Fibroblast of skin of right biceps (primary cell): ENCODE results near the gene ZNF705A.
"Not testable (repeated sequence)": the region's sequence is repeated elsewhere in the genome, so short reads cannot be mapped to it uniquely, and the experiment has no call there.

Experiments used
- DNase-seq: peaks from one replicate; pipeline ENCODE4 v3.0.0-alpha.2; 2013

ZNF705A gene

DNA sequence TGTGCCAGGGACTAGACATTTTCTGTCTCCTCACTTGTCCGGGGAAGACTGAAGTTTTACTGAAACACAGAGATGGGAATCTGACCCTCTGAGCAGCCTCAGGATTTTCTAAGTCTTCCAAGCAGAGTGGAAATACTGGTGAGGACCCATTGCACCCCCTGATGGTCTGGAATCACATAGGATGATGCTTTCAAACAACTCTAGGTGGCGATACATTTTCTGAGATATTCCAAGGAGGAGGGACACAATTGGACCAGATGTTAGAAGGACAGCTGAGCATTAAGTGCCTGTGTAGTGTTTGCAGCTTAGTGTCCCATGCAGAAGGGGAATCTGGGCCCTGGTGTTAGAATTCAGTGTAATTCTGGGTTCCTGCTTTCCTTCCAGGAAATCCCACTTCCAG is 31.3 kb downstream of the ZNF705A start:
- DNase-seq = not testable (repeated sequence)

DNA sequence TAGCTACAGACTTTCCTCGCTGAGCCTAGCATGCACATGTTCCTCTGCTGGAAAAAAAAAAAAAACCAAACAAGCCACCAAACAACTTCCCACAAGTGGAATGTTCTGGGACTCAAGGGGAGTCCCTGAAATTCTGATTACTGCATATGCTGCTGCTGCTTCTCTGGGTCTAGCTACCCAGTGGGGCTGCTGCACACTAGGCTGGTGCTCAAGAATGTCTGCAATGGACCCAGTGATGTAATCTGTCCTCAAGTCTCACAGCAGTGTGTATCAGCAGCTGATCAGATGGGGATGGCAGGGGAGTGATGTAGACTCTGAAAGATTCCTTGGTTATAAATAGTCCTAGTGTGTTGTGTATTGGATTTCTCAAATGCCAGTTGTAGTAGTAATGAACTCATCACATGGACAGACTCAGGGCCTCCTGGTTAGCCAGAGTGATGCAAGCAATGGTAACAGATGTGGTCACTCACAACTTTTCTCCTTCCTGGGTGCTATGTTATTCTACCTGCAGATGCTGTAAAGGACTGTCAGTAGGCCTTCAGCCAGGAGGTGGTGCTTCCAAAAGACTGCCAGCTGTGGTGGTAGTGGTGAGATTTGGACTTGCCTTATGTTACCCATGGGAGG is 41.0 kb downstream of the ZNF705A start:
- DNase-seq = peak; percentile 88

DNA sequence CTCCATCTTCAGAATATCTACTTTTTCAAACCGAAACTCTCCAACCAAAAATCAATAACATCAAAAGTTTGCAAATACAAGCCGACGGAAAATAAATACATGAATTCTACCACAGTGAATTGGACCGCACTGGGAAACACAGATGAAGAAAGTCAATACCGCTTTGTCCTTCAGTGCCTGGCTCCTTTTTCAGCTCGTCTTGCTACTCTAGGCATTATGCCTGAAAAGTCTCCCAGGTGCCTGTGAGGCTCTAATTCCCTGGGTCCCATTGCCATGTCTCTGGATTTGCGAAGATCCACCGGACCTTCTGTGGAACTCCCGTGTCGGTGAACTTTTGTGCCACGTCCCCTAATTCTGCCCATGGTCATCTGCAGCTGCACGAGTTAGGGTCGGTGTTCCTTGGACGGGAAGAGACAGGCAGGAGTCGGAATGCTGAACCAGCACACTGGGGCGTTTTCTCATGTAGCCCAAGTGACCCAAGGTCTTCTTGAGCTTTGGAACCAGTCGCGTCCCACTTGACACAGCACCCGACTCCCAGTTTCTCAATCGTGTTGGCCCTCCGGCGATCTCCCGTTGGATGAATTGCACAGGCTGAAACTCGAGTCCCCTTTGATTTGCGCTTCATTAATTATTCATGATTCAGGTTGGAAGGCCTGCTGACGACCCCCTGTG is 62.0 kb downstream of the ZNF705A start:
- not testable (repeated sequence) for DNase-seq

DNA sequence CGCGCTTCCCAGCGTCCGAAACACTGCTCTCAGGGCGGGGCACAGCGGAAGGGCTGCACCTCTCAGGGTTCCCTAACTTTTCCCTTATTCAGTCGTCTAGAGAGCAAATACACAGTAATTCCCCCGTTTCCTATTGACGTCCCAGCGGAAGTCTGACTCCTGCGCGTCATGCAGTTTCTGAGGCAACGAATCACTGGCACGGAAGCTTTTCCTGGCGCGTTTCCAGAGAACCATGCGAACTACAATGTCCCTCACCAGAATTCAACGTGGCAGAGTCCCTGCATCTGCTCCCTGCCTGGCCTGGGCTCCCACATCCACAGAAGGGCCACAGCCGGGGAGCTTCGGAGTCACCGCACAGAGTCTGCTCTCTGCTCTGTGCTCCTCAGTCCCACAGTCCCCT is 64.6 kb downstream of the ZNF705A start:
- peak; percentile 2 for DNase-seq

DNA sequence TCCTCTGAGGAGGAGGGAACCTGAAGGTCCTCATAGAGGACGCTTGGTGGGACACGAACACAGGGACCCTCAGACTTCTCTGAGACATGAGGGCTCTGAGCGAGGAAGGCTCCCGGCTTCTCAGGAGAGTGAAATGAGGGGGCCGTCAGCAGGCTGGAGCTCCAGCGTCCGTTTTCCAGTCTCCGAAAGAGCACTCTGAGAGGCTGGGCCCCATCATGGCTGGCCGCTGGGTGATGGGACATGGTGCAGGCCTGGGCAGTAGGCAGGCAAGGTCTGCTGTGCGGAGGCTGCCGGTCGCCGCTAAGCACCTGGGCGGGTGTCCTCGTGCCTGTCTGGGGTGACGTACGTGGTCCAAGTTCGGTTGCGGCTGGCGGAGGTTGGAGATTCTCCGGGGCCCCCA is 65.0 kb downstream of the ZNF705A start:
- DNase-seq = not testable (repeated sequence)

DNA sequence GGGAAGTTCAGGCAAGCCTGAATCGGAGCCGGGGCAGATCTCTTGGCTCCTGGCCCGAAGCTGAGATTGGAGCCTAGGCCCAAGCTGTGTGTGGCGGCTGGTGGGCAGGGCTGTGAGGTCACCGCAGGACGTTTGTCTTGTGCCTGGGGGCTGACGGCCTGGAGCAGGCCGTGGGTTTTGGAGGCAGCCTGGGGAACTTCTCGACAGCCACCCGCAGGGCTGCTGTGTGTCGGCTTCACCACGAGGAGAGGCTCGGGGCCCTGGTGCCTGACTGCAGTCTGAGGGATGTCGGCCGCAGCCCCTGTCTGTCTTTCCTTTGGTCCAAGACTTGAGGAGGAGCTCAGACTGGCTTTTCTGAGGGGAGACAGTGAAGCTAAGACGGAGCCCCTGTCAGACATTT is 65.5 kb downstream of the ZNF705A start:
- DNase-seq = not testable (repeated sequence)

DNA sequence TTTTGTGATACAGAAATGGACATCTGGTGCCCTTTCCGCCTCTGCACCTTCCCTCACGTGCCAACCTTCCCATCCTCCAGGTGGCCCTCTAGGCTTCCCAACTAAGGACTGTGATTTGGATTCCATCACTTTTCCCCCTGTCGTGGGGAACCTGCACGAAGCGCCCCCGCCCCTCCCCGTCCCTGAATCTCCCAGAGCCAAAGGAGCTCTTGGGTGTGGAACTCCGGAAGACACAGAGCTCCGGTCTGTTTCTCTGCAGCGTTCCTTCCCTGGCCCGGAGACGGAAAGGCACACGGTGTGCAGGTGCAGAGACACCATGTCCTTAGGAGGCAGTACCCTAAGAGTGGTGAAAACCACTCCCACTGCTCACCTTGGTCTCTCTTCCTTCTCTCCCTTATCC is 66.8 kb downstream of the ZNF705A start:
- not testable (repeated sequence) for DNase-seq

DNA sequence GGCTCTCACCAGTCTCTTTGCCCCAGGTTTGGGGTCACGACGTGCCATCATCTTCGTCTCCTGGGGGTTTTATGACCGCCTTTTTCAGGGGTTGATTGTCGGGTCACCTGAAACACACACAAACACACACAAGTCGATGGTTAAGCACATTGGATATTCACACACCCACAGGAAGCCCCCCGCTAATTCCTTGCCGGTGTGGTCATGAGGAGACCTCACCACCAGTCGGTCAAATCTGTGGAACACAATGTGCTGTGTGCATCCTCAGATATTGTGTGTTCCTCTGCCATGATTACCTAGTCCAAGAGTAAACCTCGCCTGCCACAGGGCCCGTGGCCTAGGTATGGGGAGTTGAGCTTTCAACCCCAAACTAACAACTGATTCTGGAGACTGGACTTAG is 68.0 kb downstream of the ZNF705A start:
- DNase-seq = not testable (repeated sequence)

DNA sequence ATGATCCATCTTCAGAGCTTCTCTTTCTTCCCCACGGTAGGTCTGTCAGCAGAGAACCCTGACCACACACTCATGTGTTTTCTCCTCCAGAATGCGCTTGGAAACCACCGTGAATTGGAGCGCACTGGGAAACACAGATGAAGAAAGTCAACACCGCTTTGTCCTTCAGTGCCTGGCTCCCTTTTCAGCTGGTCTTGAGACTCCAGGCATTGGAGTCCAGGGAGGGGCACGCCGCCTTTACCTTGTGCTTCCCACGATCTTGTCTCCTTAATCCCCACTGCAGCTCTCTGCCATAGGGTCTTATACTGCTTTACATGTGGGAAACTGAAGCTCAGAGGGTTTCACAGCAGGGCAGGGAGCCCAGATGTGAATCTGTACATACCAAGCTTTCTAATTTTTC is 69.5 kb downstream of the ZNF705A start:
- no peak for DNase-seq

DNA sequence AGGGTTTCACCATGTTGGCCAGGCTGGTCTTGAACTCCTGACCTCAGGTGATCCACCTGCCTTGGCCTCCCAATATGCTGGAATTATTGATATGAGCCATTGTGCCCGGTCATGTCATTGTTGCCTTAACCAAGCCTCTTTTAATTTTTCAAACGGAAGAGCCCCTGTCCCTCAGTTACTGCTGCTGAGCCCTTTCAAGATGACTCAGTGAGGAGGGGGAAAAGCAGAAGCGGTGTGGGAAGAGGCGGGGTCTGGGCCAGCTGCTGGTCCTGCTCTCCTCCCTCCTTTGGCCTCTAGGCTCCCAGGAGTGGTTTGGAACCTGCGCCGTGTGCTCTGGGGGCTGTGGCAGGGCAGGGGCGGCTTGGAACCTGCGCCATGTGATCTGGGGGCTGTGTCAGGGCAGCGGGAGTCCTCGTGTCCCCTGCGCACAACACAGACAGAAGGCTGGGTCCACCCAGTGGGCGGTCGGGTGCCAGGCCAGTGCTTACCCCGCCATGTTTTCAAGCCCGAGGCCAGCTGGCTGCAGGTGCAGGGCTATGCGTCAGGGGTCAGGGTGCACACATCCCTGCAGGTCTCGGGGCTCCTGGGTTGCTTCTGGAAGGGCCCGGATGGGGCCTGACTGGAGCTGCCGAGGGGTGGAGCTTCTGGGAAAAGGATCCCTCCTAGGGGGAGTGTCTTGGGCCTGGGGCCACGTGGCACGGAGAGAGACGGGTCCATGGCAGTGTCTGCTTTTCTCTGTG is 70.3 kb downstream of the ZNF705A start, which contains the start of gene FAM90A1:
TSS of gene FAM90A1 (minus strand) at position 627 of the 740 bp plus-strand sequence. CDS start 2,786 bp downstream, outside the sequence.
- DNase-seq = peak; percentile 39

DNA sequence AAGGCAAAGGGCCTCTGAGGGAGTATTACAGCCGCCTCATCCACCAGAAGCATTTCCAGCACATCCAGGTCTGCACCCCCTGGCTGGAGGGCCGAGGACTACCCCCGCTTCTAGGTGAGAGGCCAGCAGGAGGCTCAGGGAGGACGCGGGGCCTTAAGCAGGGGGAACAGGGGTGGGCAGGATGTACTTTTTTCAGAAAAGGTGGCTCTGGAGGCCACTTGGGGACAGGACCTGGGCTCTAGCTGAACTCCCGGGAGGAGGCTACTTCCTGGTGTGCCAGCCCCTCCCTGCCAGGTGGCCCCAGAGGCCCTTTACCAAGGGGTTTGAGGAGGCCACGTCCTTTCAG is 70.9 kb downstream of the ZNF705A start:
- DNase-seq = not testable (repeated sequence)

DNA sequence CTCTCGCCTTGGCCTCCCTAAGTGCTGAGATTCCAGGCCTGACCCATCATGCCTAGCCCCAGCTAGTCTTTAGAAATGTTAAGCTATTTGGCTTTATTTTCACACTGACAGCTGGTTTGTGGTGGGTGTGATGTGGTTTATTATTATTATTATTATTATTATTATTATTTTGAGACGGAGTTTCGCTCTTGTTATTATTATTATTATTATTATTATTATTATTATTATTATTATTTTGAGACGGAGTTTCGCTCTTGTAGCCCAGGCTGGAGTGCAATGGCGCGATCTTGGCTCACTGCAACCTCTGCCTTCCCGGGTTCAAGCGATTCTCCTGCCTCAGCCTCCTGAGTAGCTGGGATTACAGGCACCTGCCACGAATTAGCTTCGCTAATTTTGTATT is 71.8 kb downstream of the ZNF705A start:
- DNase-seq = not testable (repeated sequence)

DNA sequence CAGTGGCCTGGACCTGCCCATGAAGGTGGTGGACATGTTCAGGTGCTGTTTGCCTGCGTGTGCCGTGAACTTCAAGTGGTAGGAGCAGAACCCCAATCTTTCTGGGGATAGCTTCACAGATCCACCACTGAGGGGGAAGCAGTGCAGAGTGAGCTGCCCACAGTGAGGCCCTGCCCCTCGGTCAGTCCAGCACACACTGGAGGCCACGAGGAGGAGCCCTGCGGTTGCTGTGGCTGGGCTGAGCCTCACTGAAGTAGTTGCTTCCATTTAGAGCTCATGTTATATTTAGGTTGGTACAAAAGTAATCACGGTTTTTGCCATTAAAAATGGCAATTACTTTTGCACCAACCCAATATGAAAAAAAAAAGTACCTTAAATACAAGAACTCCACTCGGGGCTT is 72.7 kb downstream of the ZNF705A start:
- not testable (repeated sequence) for DNase-seq
